GM19240 (cell line): ENCODE data around the gene PAK6.

Source experiments
- DNase-seq: peaks from one replicate; pipeline ENCODE4 v3.0.0; 2011; ENCODE audit warnings: low spot score; ENCODE audit not compliant: insufficient read length

PAK6 gene

GRCh38 chr15:40309344-40309862, 70.5 kb downstream of the PAK6 start:
- no peak for DNase-seq

GRCh38 chr15:40310001-40310959, 71.4 kb downstream of the PAK6 start:
- no peak for DNase-seq

GRCh38 chr15:40310993-40311392, 72.1 kb downstream of the PAK6 start:
- DNase-seq, result no peak

GRCh38 chr15:40312370-40313158, 73.7 kb downstream of the PAK6 start:
- no peak for DNase-seq

GRCh38 chr15:40313531-40314398, 74.9 kb downstream of the PAK6 start:
- DNase-seq, result no peak

- DNase-seq, result no peak
Measured at GRCh38 chr15:40314723-40315276, 75.9 kb downstream of the PAK6 start.

- DNase-seq, result no peak
Measured at GRCh38 chr15:40316931-40317330, 78.1 kb downstream of the PAK6 start.

GRCh38 chr15:40317580-40317979, 78.7 kb downstream of the PAK6 start:
- no peak for DNase-seq

GRCh38 chr15:40320409-40320808, 81.5 kb downstream of the PAK6 start:
- DNase-seq, result no peak

- peak; percentile 60 for DNase-seq
Measured at GRCh38 chr15:40320931-40321371, 82.1 kb downstream of the PAK6 start.

- DNase-seq, result no peak
Measured at GRCh38 chr15:40322531-40323238, 83.8 kb downstream of the PAK6 start.

GRCh38 chr15:40323239-40323952, 84.5 kb downstream of the PAK6 start, which contains the start of gene INAFM2:
Gene INAFM2, plus strand, starts transcription at chr15:40323692. Its CDS starts 364 bp downstream, at chr15:40324056.
- DNase-seq, result peak; percentile 96

- no peak for DNase-seq
Measured at GRCh38 chr15:40323953-40324937, 85.4 kb downstream of the PAK6 start.

GRCh38 chr15:40325188-40325587, 86.3 kb downstream of the PAK6 start:
- no peak for DNase-seq

- DNase-seq, result no peak
Measured at GRCh38 chr15:40325700-40326099, 86.8 kb downstream of the PAK6 start.
